Measurements from ENCODE around the gene MYO1C. TPM values are rescaled to one million over a fixed set of nuclear protein-coding genes. Genes with fewer than 3 reads are reported as not detected.
"Not testable (repeated sequence)": the region's sequence is repeated elsewhere in the genome, so short reads cannot be mapped to it uniquely, and the experiment has no call there.

The MYO1C gene
- total and polyA plus RNA-seq, 8 donors = 45.2 to 158 (median 81.3) TPM

GRCh38 chr17:1533661-1534325, 41.3 kb upstream of the MYO1C start:
- H3K27ac ChIP-seq = no peak overlapping the region
- H3K36me3 ChIP-seq = peaks cover 51 to 100% (median 98%) of the 10 kb centered on the region in 4 donors

GRCh38 chr17:1532836-1533602, 40.5 kb upstream of the MYO1C start:
- Histone ChIP-seq H3K4me1 (no peaks in the 10 kb centered on the region), H3K36me3 (peaks cover 45 to 100% (median 98%) of the 10 kb centered on the region in 4 donors), H3K27ac (no peak overlapping the region), H3K27me3 (no peaks in the 10 kb centered on the region), H3K9me3 (no peaks in the 10 kb centered on the region), H3K4me3 (no peak overlapping the region)
- TF ChIP-seq POLR2A (IDR thresholded peaks at IDR 0.05) = no peak
- TF ChIP-seq EP300 (IDR thresholded peaks at IDR 0.05) = no peak
- TF ChIP-seq CTCF (IDR thresholded peaks at IDR 0.05) = no peak
- no peak for TF ChIP-seq POLR2AphosphoS5 (IDR thresholded peaks at IDR 0.05)
- DNase-seq = peak in 1 of 2 donors; percentile 49
- WGBS, 5 donors = 70 to 84% (median 77%) methylated on average over 8 to 10 of the region's 10 CpGs
- intact Hi-C loops (cut with DNase I; ENCODE audit: low total_unique reads) = no loop called here

More at GRCh38 chr17:1533661-1534325, 41.3 kb upstream of the MYO1C start:
- Histone ChIP-seq H3K4me1 (no peaks in the 10 kb centered on the region), H3K9me3 (no peaks in the 10 kb centered on the region), H3K4me3 (no peak overlapping the region), H3K27me3 (no peaks in the 10 kb centered on the region)
- intact Hi-C loops (cut with DNase I; ENCODE audit: low total_unique reads) = no loop called here
- DNase-seq = no peak
- TF ChIP-seq EP300 (IDR thresholded peaks at IDR 0.05) = no peak
- TF ChIP-seq POLR2A (IDR thresholded peaks at IDR 0.05) = no peak
- no peak for TF ChIP-seq CTCF (IDR thresholded peaks at IDR 0.05)
- TF ChIP-seq POLR2AphosphoS5 (IDR thresholded peaks at IDR 0.05) = no peak
- WGBS, 5 donors = 70 to 86% (median 80%) methylated on average over 24 of the region's 24 CpGs

GRCh38 chr17:1529863-1530262, 37.4 kb upstream of the MYO1C start:
- TF ChIP-seq CTCF (IDR thresholded peaks at IDR 0.05) = no peak
- no peak for TF ChIP-seq POLR2A (IDR thresholded peaks at IDR 0.05)
- no peak for TF ChIP-seq POLR2AphosphoS5 (IDR thresholded peaks at IDR 0.05)
- TF ChIP-seq EP300 (IDR thresholded peaks at IDR 0.05) = no peak
- WGBS, 5 donors = 23 to 45% (median 27%) methylated on average over 2 of the region's 2 CpGs
- DNase-seq = no peak
- Histone ChIP-seq H3K9me3 (no peaks in the 10 kb centered on the region), H3K27ac (no peak overlapping the region), H3K36me3 (peaks cover 32 to 100% (median 98%) of the 10 kb centered on the region in 4 donors), H3K4me1 (no peaks in the 10 kb centered on the region), H3K27me3 (no peaks in the 10 kb centered on the region), H3K4me3 (no peak overlapping the region)
- intact Hi-C loops (cut with DNase I; ENCODE audit: low total_unique reads) = no loop called here

GRCh38 chr17:1526876-1527275, 34.4 kb upstream of the MYO1C start:
- H3K4me3 ChIP-seq; intact Hi-C loops (cut with DNase I; ENCODE audit: low total_unique reads); H3K27ac ChIP-seq; DNase-seq; H3K27me3 ChIP-seq; H3K4me1 ChIP-seq; H3K9me3 ChIP-seq: not testable (repeated sequence)
- WGBS, 5 donors = 77 to 87% (median 82%) methylated on average over 4 of the region's 4 CpGs
- peaks cover 14 to 97% (median 96%) of the 10 kb centered on the region in 4 donors for H3K36me3 ChIP-seq
